GM19452 (cell line): ENCODE measurements around the gene ALCAM.
"Not testable (repeated sequence)": the region's sequence is repeated elsewhere in the genome, so short reads cannot be mapped to it uniquely, and the experiment has no call there.

Experiments used
- ATAC-seq: cut with Tn5 transposase; IDR thresholded peaks from one replicate; pipeline ENCODE4 v1.9.1; 2021; ENCODE audit not compliant: unreplicated experiment

The ALCAM gene

GRCh38 chr3:105385819-105386508 is 19.3 kb downstream of the ALCAM start:
- peak; percentile 73 for ATAC-seq

GRCh38 chr3:105387122-105387751 is 20.5 kb downstream of the ALCAM start:
- ATAC-seq = no peak

GRCh38 chr3:105388176-105388575 is 21.5 kb downstream of the ALCAM start:
- ATAC-seq = no peak

GRCh38 chr3:105389759-105390158 is 23.1 kb downstream of the ALCAM start:
- not testable (repeated sequence) for ATAC-seq

GRCh38 chr3:105392598-105392997 is 25.9 kb downstream of the ALCAM start:
- ATAC-seq = not testable (repeated sequence)

- ATAC-seq = no peak
Measured at GRCh38 chr3:105394177-105394576, 27.5 kb downstream of the ALCAM start.

- ATAC-seq = no peak
Measured at GRCh38 chr3:105397974-105398373, 31.3 kb downstream of the ALCAM start.

- ATAC-seq = no peak
Measured at GRCh38 chr3:105398437-105398836, 31.7 kb downstream of the ALCAM start.

GRCh38 chr3:105399062-105399461 is 32.4 kb downstream of the ALCAM start:
- no peak for ATAC-seq

- no peak for ATAC-seq
Measured at GRCh38 chr3:105399611-105400010, 32.9 kb downstream of the ALCAM start.

GRCh38 chr3:105401254-105401653 is 34.5 kb downstream of the ALCAM start:
- ATAC-seq = no peak

GRCh38 chr3:105401691-105402149 is 35.0 kb downstream of the ALCAM start:
- no peak for ATAC-seq

- ATAC-seq = no peak
Measured at GRCh38 chr3:105402287-105402801, 35.6 kb downstream of the ALCAM start.

GRCh38 chr3:105403034-105403433 is 36.3 kb downstream of the ALCAM start:
- not testable (repeated sequence) for ATAC-seq

- no peak for ATAC-seq
Measured at GRCh38 chr3:105406268-105406667, 39.6 kb downstream of the ALCAM start.

- ATAC-seq = no peak
Measured at GRCh38 chr3:105409364-105409763, 42.7 kb downstream of the ALCAM start.

GRCh38 chr3:105413343-105413887 is 46.7 kb downstream of the ALCAM start:
- ATAC-seq = no peak

GRCh38 chr3:105414841-105415240 is 48.1 kb downstream of the ALCAM start:
- no peak for ATAC-seq

GRCh38 chr3:105415951-105416350 is 49.2 kb downstream of the ALCAM start:
- no peak for ATAC-seq

GRCh38 chr3:105417525-105418289 is 51.0 kb downstream of the ALCAM start:
- no peak for ATAC-seq

GRCh38 chr3:105422645-105423044 is 55.9 kb downstream of the ALCAM start:
- ATAC-seq = no peak
